CD14-positive monocyte (primary cell): ENCODE results near the gene EEF1B2. TPM values are rescaled to one million over a fixed set of nuclear protein-coding genes. Genes with fewer than 3 reads are reported as not detected.

Experiments used
- DNase-seq, 3 donors: peaks; one replicate each; pipeline ENCODE4 v3.0.0-alpha.2; 2011 to 2022
- H2AFZ ChIP-seq: 2 replicates; pipeline ENCODE4 v1.6.0; 2012; ENCODE audit warnings: mild to moderate bottlenecking, low read depth, low read length, inconsistent platforms; ENCODE audit not compliant: insufficient read depth, poor library complexity, severe bottlenecking
- H3K27ac ChIP-seq, 2 donors: 1 replicate in 1 of 2; 2 replicates in 1 of 2; pipeline ENCODE4 v1.5.1; 2012 to 2013; ENCODE audit warnings: low read length in 2 of 2, control low read depth in 1 of 2, inconsistent platforms in 1 of 2, low read depth in 1 of 2, mild to moderate bottlenecking in 1 of 2
- H3K27me3 ChIP-seq, 2 donors: one replicate each; pipeline versions ENCODE4 v1.6.0 to v1.6.1; 2011 to 2013; ENCODE audit warnings: low read length in 2 of 2; ENCODE audit not compliant: control insufficient read depth in 2 of 2, insufficient read depth in 2 of 2
- H3K36me3 ChIP-seq, 2 donors: replicated peaks in 1 of 2; 1 replicate in 1 of 2; 2 replicates in 1 of 2; pipeline versions ENCODE4 v1.5.1 to v1.6.1; 2012 to 2013; ENCODE audit warnings: low read length in 2 of 2, control low read depth in 1 of 2, inconsistent platforms in 1 of 2, mild to moderate bottlenecking in 1 of 2; ENCODE audit not compliant: insufficient read depth in 2 of 2, control insufficient read depth in 1 of 2
- H3K4me1 ChIP-seq, 2 donors: 1 replicate in 1 of 2; 2 replicates in 1 of 2; pipeline versions ENCODE4 v1.5.1 to v1.6.1; 2012 to 2013; ENCODE audit warnings: low read length in 2 of 2, control low read depth in 1 of 2, inconsistent platforms in 1 of 2, mild to moderate bottlenecking in 1 of 2, moderate library complexity in 1 of 2; ENCODE audit not compliant: insufficient read depth in 2 of 2, control insufficient read depth in 1 of 2
- H3K4me2 ChIP-seq: replicated peaks from 2 replicates; pipeline ENCODE3; 2012; ENCODE audit warnings: low read length, moderate library complexity, mild to moderate bottlenecking; ENCODE audit not compliant: poor library complexity, severe bottlenecking; ENCODE audit errors: extremely low read depth
- H3K4me3 ChIP-seq, 3 experiments: fragments of 200-600 bp in 1 of 3; sonication (generic) in 1 of 3; replicated peaks in 1 of 3; 1 replicate in 2 of 3; 2 replicates in 1 of 3; pipeline ENCODE4 v1.5.1; 2011 to 2013; ENCODE audit warnings: low read length in 3 of 3, mild to moderate bottlenecking in 3 of 3, control low read depth in 2 of 3, low read depth in 2 of 3, inconsistent platforms in 1 of 3, moderate library complexity in 1 of 3
- H3K79me2 ChIP-seq: 2 replicates; pipeline ENCODE4 v1.6.0; 2012; ENCODE audit warnings: mild to moderate bottlenecking, control low read depth, inconsistent platforms, low read length, moderate library complexity; ENCODE audit not compliant: insufficient read depth
- H3K9ac ChIP-seq: 2 replicates; pipeline ENCODE4 v1.6.0; 2017; ENCODE audit warnings: low read length, mild to moderate bottlenecking; ENCODE audit not compliant: insufficient read depth, poor library complexity, severe bottlenecking
- H3K9me3 ChIP-seq, 2 donors: replicated peaks in 1 of 2; 1 replicate in 1 of 2; 2 replicates in 1 of 2; pipeline versions ENCODE4 v1.5.1 to v1.6.1; 2012 to 2013; ENCODE audit warnings: low read length in 2 of 2, control low read depth in 1 of 2; ENCODE audit not compliant: control insufficient read depth in 1 of 2, insufficient read depth in 1 of 2
- H4K20me1 ChIP-seq: 2 replicates; pipeline ENCODE4 v1.6.0; 2012; ENCODE audit warnings: mild to moderate bottlenecking, low read length, control low read depth, moderate library complexity; ENCODE audit not compliant: insufficient read depth
- H3K27ac Mint-ChIP-seq, 7 donors: one replicate each; pipeline ENCODE4 v1.8.0; 2020; ENCODE audit warnings: mild to moderate bottlenecking in 7 of 7, mixed read lengths in 7 of 7, moderate library complexity in 6 of 7, inconsistent platforms in 2 of 7
- H3K27me3 Mint-ChIP-seq, 3 donors: one replicate each; pipeline ENCODE4 v1.8.0; 2021 to 2022; ENCODE audit warnings: low read depth in 3 of 3, mild to moderate bottlenecking in 3 of 3, mixed read lengths in 3 of 3, moderate library complexity in 3 of 3, inconsistent platforms in 1 of 3
- H3K36me3 Mint-ChIP-seq, 2 donors: one replicate each; pipeline ENCODE4 v1.8.0; 2020; ENCODE audit warnings: mixed read lengths in 2 of 2, inconsistent platforms in 1 of 2, mild to moderate bottlenecking in 1 of 2
- H3K4me1 Mint-ChIP-seq: one replicate; pipeline ENCODE4 v1.8.0; 2020; ENCODE audit warnings: mild to moderate bottlenecking, mixed read lengths
- H3K4me3 Mint-ChIP-seq, 2 donors: one replicate each; pipeline ENCODE4 v1.8.0; 2020; ENCODE audit warnings: mild to moderate bottlenecking in 2 of 2, mixed read lengths in 2 of 2, moderate library complexity in 1 of 2
- H3K9me3 Mint-ChIP-seq, 7 donors: one replicate each; pipeline ENCODE4 v1.8.0; 2020 to 2022; ENCODE audit warnings: mixed read lengths in 7 of 7, mild to moderate bottlenecking in 6 of 7, moderate library complexity in 6 of 7, inconsistent platforms in 2 of 7
- CTCF ChIP-seq: fragments of 200-600 bp; IDR thresholded peaks from one replicate; pipeline ENCODE4 v1.8.0; 2022; ENCODE audit warnings: antibody characterized with exemption, mild to moderate bottlenecking
- intact Hi-C, 2 donors: fragments of 100-400 bp; cut with micrococcal nuclease; formaldehyde crosslinking; loops; one replicate each; pipeline versions ENCODE4 v1.15.0 to v1.15.1; 2023
- polyA plus RNA-seq, 3 donors: library from polyadenylated mRNA; depleted of rRNA in 1 of 3; unstranded in 2 of 3; stranded (reverse) in 1 of 3; fragments of 300-500 nt in 2 of 3; fragments of >200 nt in 1 of 3; fragmentation: Illumina TruSeq in 2 of 3; gene quantifications; 1 replicate in 2 of 3; 2 replicates in 1 of 3; pipeline ENCODE4 v1.2.3, GENCODE V29; 2012 to 2021

The EEF1B2 gene
- polyA plus RNA-seq, 3 donors = 330 to 406 (median 355) TPM

- intact Hi-C loops = no loop called here
- Mint-ChIP-seq H3K4me3 (no peak overlapping the region), H3K4me1 (no peaks in the 10 kb centered on the region), H3K27ac (no peak overlapping the region), H3K27me3 (no peaks in the 10 kb centered on the region), H3K9me3 (no peaks in the 10 kb centered on the region), H3K36me3 (peaks cover 67 to 93% of the 10 kb centered on the region in 2 donors)
- Histone ChIP-seq H3K36me3 (peaks cover 88 to 93% of the 10 kb centered on the region in 2 donors), H3K79me2 (no peaks in the 10 kb centered on the region), H3K9me3 (no peaks in the 10 kb centered on the region), H3K4me2 (no peak overlapping the region), H4K20me1 (no peaks in the 10 kb centered on the region), H2AFZ (no peak overlapping the region), H3K4me3 (no peak overlapping the region), H3K4me1 (no peaks in the 10 kb centered on the region), H3K9ac (no peak overlapping the region), H3K27me3 (no peaks in the 10 kb centered on the region), H3K27ac (no peak overlapping the region)
- DNase-seq = no peak
- TF ChIP-seq CTCF = no peak
Measured at GRCh38 chr2:206125901-206126300, 33.8 kb upstream of the EEF1B2 start.

- no peak for DNase-seq
- no peaks in the 10 kb centered on the region for H3K27me3 Mint-ChIP-seq
- Histone ChIP-seq H3K79me2 (no peaks in the 10 kb centered on the region), H3K9me3 (no peaks in the 10 kb centered on the region), H2AFZ (no peak overlapping the region), H3K27ac (no peak overlapping the region), H3K36me3 (peaks cover 85 to 93% of the 10 kb centered on the region in 2 donors), H3K9ac (no peak overlapping the region), H3K4me2 (no peak overlapping the region), H3K27me3 (no peaks in the 10 kb centered on the region), H3K4me3 (no peak overlapping the region), H3K4me1 (no peaks in the 10 kb centered on the region), H4K20me1 (no peaks in the 10 kb centered on the region)
- no peaks in the 10 kb centered on the region for H3K4me1 Mint-ChIP-seq
- peaks cover 57 to 90% of the 10 kb centered on the region in 2 donors for H3K36me3 Mint-ChIP-seq
- no peak overlapping the region for H3K4me3 Mint-ChIP-seq
- H3K9me3 Mint-ChIP-seq = no peaks in the 10 kb centered on the region
- no peak for TF ChIP-seq CTCF
- H3K27ac Mint-ChIP-seq = no peak overlapping the region
- intact Hi-C loops = no loop called here
Measured at GRCh38 chr2:206127656-206128055, 32.0 kb upstream of the EEF1B2 start.
